ENCODE results near the gene HECTD4. TPM values are rescaled to one million over a fixed set of nuclear protein-coding genes. Genes with fewer than 3 reads are reported as not detected.

Gene HECTD4
- total RNA-seq, 1 experiment from 2014 or later = 37.4 TPM

- POLR2A ChIA-PET (ENCODE audit: unreplicated experiment) = no interaction called here
- no TSS peak for BruUV-seq (replicated peaks)
Measured at GRCh38 chr12:112294793-112295192, 87.4 kb downstream of the HECTD4 start.

GRCh38 chr12:112288638-112289037 lies 93.6 kb downstream of the HECTD4 start:
- no peak for TF ChIP-seq EZH2 (IDR thresholded peaks at IDR 0.05; ENCODE audit: low read depth)
- TF ChIP-seq, protein P1, sequence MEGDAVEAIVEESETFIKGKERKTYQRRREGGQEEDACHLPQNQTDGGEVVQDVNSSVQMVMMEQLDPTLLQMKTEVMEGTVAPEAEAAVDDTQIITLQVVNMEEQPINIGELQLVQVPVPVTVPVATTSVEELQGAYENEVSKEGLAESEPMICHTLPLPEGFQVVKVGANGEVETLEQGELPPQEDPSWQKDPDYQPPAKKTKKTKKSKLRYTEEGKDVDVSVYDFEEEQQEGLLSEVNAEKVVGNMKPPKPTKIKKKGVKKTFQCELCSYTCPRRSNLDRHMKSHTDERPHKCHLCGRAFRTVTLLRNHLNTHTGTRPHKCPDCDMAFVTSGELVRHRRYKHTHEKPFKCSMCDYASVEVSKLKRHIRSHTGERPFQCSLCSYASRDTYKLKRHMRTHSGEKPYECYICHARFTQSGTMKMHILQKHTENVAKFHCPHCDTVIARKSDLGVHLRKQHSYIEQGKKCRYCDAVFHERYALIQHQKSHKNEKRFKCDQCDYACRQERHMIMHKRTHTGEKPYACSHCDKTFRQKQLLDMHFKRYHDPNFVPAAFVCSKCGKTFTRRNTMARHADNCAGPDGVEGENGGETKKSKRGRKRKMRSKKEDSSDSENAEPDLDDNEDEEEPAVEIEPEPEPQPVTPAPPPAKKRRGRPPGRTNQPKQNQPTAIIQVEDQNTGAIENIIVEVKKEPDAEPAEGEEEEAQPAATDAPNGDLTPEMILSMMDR (conservative IDR thresholded peaks at IDR 0.05) = no peak
- CTCF ChIA-PET = no interaction called here
- H3F3A ChIP-seq (ENCODE audit: insufficient read depth, low read depth) = 0 out of 2 replicates have a peak, but pooled peaks cover 1% of the 10 kb centered on the region
- no peaks in the 10 kb centered on the region for H3K4me1 ChIP-seq (replicated peaks; ENCODE audit: insufficient read depth)
- no peak for DNase-seq
- H2AFZ ChIP-seq = no peak overlapping the region
- H3K4me3 ChIP-seq = no peak overlapping the region
- H3K27ac ChIP-seq = no peak overlapping the region
- no peak overlapping the region for H3K4me2 ChIP-seq
- no TSS peak for BruUV-seq (replicated peaks)
- no peaks in the 10 kb centered on the region; the same call in 1 of the 2 replicates for H3K9me3 ChIP-seq (ENCODE audit: insufficient read depth, low read depth)
- H4K20me1 ChIP-seq (ENCODE audit: insufficient read depth) = no peaks in the 10 kb centered on the region; the same call in 1 of the 2 replicates
- intact Hi-C loops (cut with micrococcal nuclease; ENCODE audit: unreplicated experiment) = no loop called here
- H3K36me3 ChIP-seq (ENCODE audit: low read depth) = no peaks in the 10 kb centered on the region
- no peaks in the 10 kb centered on the region for H3K27me3 ChIP-seq (ENCODE audit: insufficient read depth, low read depth)
- no peaks in the 10 kb centered on the region for H3K9me2 ChIP-seq (ENCODE audit: insufficient read depth)
- H3K79me2 ChIP-seq (ENCODE audit: low read depth) = no peaks in the 10 kb centered on the region
- POLR2A ChIA-PET (ENCODE audit: unreplicated experiment) = no interaction called here

More at GRCh38 chr12:112294793-112295192, 87.4 kb downstream of the HECTD4 start:
- Histone ChIP-seq H3K36me3 (ENCODE audit: low read depth) (no peaks in the 10 kb centered on the region), H3K9me2 (ENCODE audit: insufficient read depth) (no peaks in the 10 kb centered on the region), H2AFZ (no peak overlapping the region), H4K20me1 (ENCODE audit: insufficient read depth) (0 out of 2 replicates have a peak, but pooled peaks cover 3% of the 10 kb centered on the region), H3K9me3 (ENCODE audit: insufficient read depth, low read depth) (no peaks in the 10 kb centered on the region), H3F3A (ENCODE audit: insufficient read depth, low read depth) (0 out of 2 replicates have a peak, but pooled peaks cover 6% of the 10 kb centered on the region), H3K4me2 (no peak overlapping the region), H3K27me3 (ENCODE audit: insufficient read depth, low read depth) (no peaks in the 10 kb centered on the region), H3K4me1 (replicated peaks; ENCODE audit: insufficient read depth) (no peaks in the 10 kb centered on the region), H3K27ac (no peak overlapping the region), H3K79me2 (ENCODE audit: low read depth) (no peaks in the 10 kb centered on the region), H3K4me3 (no peak overlapping the region)
- DNase-seq = no peak
- intact Hi-C loops (cut with micrococcal nuclease; ENCODE audit: unreplicated experiment) = no loop called here
- CTCF ChIA-PET = interaction anchor here (0.6 kb wide), 1 partner anchor 11 kb away, joined by 3 read pairs; no protein-coding TSS in a partner anchor
- TF ChIP-seq EZH2 (IDR thresholded peaks at IDR 0.05; ENCODE audit: low read depth) = no peak
- TF ChIP-seq, protein P1 (conservative IDR thresholded peaks at IDR 0.05) = peak; percentile 34; the same call in 1 of the 2 replicates

DNA sequence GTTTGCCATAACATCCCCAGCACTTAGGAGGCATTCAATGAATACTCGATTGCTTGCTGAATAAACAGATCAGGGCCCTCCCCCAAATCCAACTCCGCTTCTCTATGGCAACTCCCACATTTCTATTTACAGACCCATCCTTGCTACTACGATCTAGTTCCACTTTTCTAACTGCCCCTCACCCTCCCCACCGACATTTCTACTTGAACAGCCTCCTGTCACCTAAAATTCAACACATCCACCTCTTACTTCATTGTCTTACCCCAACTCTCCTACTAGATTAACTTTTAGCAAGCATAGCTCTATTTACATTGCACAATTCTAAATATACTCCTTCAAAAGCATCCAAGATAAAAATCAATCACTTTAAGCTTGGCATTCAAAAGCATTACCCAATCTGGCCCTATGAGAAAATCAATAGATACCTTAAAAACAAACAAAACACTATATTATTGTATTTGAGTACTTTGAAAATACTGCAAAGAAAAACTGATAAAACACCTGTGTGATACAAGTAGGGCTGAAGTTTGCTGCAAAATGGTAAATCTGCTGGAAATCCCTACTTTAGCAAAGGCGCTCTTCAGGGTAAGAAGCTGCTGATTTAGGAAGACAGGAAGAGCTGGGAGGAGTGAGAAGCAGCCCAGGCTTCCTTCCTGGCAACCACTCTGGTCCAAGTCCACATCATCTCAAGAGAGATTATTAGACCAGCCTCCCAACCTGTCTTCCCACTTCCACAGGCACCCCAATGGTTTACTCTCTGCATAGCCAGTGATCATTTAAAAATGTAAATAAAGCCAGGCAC lies 96.4 kb downstream of the HECTD4 start:
- POLR2A ChIA-PET (ENCODE audit: unreplicated experiment) = no interaction called here
- CTCF ChIA-PET = no interaction called here
- H4K20me1 ChIP-seq (ENCODE audit: insufficient read depth) = no peaks in the 10 kb centered on the region; the same call in 1 of the 2 replicates
- H2AFZ ChIP-seq = no peak overlapping the region
- H3K4me2 ChIP-seq = no peak overlapping the region
- no peaks in the 10 kb centered on the region; the same call in 1 of the 2 replicates for H3K9me3 ChIP-seq (ENCODE audit: insufficient read depth, low read depth)
- H3K36me3 ChIP-seq (ENCODE audit: low read depth) = no peaks in the 10 kb centered on the region
- H3K79me2 ChIP-seq (ENCODE audit: low read depth) = no peaks in the 10 kb centered on the region
- H3K4me1 ChIP-seq (replicated peaks; ENCODE audit: insufficient read depth) = no peaks in the 10 kb centered on the region
- no TSS peak for BruUV-seq (replicated peaks)
- TF ChIP-seq, protein P1 (conservative IDR thresholded peaks at IDR 0.05) = no peak
- no peak for TF ChIP-seq EZH2 (IDR thresholded peaks at IDR 0.05; ENCODE audit: low read depth)
- no peak overlapping the region for H3K27ac ChIP-seq
- no peak for DNase-seq
- no peaks in the 10 kb centered on the region for H3F3A ChIP-seq (ENCODE audit: insufficient read depth, low read depth)
- intact Hi-C loops (cut with micrococcal nuclease; ENCODE audit: unreplicated experiment) = no loop called here
- H3K9me2 ChIP-seq (ENCODE audit: insufficient read depth) = no peaks in the 10 kb centered on the region; the same call in 1 of the 2 replicates
- H3K27me3 ChIP-seq (ENCODE audit: insufficient read depth, low read depth) = no peaks in the 10 kb centered on the region
- no peak overlapping the region for H3K4me3 ChIP-seq

Data from PC-9 (cell line).